Dedifferentiated amniotic fluid mesenchymal stem cell (primary cell): ENCODE results near the gene SPOCK3.
"Not testable (repeated sequence)": the region's sequence is repeated elsewhere in the genome, so short reads cannot be mapped to it uniquely, and the experiment has no call there.

Source experiments
- DNase-seq: peaks from one replicate; pipeline ENCODE4 v3.0.0-alpha.2; 2016; ENCODE audit errors: extremely low spot score

The SPOCK3 gene

DNA sequence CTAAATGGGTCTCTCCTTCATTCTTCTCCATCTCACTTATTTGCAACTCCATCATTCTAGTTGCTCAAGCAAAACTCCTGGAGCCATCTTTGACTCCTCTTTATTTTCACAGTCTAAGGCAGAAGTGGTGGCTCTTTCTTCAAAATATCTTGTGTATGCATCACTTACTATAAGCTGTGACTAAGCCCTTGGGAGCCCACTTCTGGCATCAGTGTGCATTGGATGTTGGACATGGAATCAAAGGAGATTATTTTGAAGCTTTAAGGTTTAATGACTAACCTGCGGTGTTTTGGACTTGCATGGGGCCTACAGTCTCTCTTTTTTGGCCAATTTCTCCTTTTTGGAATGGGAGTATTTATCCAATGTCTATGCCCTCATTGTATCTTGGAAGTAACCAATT, 276.8 kb downstream of the SPOCK3 start:
- DNase-seq, result no peak

GRCh38 chr4:166956484-166956883, 277.8 kb downstream of the SPOCK3 start:
- no peak for DNase-seq

GRCh38 chr4:166941629-166942028, 292.7 kb downstream of the SPOCK3 start:
- peak; percentile 65 for DNase-seq

GRCh38 chr4:166930464-166930863, 303.8 kb downstream of the SPOCK3 start:
- DNase-seq, result no peak

DNA sequence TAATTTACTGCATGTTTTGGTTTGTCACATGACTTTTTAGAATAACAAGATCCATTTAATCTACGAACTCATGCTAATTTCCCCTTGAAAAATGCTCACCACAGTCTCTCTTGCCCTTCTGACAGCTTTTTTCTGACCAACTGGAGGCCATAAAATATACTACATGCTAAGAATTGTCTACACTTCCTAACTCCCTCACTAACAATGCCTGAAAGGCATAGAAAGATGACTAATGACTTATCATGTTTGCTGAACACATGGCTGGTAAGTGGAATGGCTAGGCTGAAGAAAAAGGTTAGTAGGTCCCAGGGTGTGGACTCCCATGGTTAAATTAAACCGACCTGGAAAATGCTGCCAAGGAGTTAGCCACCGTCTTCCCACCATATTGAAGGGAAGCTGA, 309.9 kb downstream of the SPOCK3 start:
- DNase-seq, result no peak

- DNase-seq, result no peak
Measured at GRCh38 chr4:166913926-166914325, 320.4 kb downstream of the SPOCK3 start.

GRCh38 chr4:166903408-166903807, 330.9 kb downstream of the SPOCK3 start:
- DNase-seq, result no peak

GRCh38 chr4:166902941-166903340, 331.4 kb downstream of the SPOCK3 start:
- no peak for DNase-seq

- no peak for DNase-seq
Measured at GRCh38 chr4:166896254-166896653, 338.0 kb downstream of the SPOCK3 start.

- DNase-seq, result no peak
Measured at GRCh38 chr4:166895771-166896170, 338.5 kb downstream of the SPOCK3 start.

DNA sequence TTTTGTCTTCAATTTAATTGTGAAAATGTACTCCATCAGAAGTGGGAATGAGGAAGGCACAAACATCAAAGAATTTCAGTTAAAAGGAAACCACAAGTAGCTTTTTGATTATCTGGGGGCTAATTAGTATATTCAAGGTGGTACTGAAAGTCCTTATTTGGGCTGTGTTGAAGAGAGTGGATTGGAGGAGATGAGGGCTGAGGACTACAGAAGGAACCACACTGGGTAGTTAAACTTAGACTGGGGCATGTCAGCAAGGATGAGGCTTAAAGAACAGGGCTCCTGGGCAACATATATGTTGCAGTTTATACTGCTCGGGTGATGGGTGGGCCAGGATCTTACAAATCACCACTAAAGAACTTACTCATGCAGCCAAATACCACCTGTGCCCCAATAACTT, 346.8 kb downstream of the SPOCK3 start:
- DNase-seq, result no peak

DNA sequence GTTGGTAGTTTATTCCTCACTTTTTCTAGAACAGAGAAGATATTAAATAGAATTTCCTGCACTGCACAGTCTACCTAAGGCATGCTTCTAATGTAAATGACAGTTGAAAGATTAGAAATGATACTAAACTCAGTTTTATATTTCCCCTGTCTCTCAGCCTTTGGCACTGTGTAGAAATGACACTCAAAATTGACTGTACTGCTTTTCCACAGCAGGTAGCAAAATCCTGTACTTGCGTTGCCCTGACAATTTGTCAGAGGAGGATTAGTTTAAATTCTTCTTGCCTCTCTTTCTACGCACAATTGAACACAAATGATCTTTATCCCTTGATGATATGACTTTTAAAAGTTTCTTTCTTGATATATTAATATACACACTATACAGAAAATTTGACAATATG, 347.6 kb downstream of the SPOCK3 start:
- no peak for DNase-seq

DNA sequence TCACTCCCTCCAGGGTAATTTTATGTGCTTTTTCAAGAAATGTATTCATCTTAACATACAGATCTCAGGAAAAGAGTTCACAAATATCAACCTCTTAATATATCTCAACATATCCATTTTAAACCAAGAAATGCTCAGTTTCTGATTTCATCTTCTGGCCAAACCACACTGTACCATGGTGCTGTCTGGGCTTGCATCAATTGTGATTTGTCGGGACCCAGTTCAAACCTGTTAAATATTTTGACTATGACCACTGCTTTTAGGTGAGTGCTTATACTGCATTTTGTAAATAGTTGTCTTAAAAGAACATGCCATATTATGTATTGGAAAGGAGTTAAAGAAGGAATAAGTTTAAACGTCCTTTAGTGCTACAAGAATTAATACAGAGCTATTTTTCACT, 352.1 kb downstream of the SPOCK3 start:
- DNase-seq, result no peak

DNA sequence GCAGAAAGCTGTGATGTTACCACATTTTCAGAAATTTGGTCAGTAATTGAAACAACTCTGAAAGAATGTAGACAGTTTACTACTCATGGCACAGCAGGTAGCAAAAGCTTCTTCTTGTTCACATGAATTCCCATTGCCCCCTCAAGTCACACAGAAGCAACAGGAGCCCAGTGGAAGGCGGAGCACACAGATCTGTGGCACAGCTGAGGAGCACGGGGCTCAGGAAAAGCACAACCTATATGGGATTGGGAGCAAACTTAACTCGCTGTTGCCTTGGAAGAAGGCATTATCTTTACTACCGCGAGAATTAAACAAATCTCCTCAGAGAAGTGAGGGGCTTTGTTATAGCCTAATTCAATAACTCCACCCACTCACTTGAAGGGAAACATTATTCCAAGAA, 358.5 kb downstream of the SPOCK3 start:
- no peak for DNase-seq

- no peak for DNase-seq
Measured at GRCh38 chr4:166862032-166862431, 372.3 kb downstream of the SPOCK3 start.

DNA sequence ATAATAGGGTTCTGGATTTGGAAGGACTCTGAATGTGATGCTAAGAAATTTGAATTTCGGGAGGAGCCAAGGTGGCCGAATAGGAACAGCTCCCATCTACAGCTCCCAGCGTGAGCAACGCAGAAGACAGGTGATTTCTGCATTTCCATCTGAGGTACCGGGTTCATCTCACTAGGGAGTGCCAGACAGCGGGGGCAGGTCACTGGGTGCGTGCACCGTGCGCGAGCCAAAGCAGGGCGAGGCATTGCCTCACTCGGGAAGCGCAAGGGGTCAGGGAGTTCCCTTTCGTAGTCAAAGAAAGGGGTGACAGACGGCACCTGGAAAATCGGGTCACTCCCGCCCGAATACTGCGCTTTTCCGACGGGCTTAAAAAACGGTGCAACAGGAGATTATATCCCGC, 383.9 kb downstream of the SPOCK3 start:
- not testable (repeated sequence) for DNase-seq

DNA sequence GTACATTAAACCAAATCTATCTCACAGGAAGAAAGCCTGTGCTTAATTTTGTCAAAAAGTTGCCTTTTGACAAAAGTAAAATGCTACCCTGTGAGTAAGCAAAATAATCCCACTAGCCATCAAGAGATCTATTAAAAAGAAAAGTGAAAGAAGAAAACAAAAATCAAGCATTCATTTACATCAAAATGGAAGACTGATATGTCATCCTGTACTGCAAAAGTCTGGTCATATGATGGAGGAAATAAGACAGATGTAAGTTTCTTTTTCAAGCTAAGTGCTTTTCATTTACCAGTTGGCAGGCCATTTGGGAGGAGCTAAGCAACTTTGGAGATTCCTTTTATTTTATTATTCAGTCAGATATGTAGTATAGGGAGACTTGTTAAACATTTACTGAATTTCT, 387.4 kb downstream of the SPOCK3 start:
- no peak for DNase-seq

DNA sequence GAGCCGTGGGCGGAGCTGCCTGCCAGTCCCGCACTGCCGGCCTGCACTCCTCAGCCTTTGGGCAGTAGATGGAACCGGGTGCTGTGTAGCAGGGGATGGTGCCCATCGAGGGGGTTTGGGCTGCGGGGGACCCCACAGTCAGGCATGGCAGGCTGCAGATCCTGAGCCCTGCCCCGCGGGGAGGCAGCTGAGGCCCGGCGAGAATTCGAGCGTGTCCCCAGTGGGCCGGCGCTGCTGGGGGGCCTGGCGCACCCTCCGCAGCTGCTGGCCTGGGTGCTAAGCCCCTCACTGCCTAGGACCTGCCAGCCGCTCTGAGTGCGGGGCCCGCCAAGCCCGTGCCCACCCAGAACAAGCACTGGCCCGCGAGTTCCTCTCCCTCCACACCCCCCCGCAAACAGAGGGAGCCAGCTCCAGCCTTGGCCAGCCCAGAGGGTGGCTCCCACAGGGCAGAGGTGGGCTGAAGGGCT, 391.5 kb downstream of the SPOCK3 start:
- no peak for DNase-seq

DNA sequence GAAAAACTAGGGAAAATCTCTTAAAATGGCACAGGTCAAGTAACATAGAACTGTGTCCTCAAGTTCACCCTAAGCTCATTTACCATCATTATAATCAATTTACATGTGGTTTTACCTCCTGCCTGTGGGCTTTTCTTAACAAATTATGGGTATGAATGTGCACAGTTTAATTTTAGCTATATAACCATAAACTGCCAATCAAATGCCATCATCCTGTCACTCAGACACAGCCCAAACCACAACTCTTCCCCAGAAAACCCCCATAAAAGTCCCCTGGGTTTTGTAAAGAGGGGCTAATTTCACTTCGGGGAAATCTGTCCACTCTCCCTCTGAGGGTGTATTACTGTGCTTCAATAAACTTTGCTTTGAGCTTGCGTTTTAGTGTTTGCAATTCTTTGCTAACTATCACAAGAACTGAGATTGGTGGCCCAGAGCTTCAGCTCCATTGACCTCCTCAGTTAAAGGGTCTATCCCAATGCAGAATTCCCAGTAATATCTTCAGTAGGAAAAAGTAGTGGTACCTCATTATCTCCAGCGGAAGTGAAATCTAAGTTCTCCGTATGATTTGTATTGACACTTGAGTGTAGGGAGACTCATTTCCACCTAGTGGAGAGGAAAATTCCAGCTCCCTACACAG, 394.6 kb downstream of the SPOCK3 start:
- no peak for DNase-seq

DNA sequence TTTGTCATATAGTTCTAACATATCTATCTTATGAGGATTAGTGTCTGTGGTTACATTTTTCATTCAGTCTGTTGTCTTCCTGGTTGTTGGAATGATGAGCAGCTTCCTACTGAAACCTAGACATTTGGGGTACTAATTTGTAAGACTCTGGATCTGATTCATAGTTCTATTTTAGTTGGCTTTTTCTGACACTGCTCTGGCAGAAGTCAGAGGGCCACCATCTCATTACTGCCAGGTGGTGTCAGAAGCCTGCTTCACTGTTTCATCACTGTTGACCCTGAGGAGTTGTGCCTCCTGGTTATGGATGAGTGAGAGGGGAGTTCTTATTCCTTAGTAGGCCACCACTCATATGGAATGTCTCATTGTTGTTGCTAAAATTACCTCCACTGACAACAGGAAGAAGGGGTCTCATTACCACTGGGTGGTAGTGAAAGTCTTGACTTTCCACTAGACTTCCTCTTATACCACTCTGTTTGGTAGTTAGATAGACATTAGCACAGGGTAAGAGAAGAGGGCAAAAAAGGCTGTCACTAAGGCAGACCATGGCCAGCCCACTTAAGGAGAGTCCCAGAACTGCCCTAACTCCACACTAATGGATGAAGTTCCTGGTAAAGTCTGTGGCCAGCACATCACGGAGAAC, 395.2 kb downstream of the SPOCK3 start:
- no peak for DNase-seq

GRCh38 chr4:166836865-166837264, 397.4 kb downstream of the SPOCK3 start:
- DNase-seq, result no peak

DNA sequence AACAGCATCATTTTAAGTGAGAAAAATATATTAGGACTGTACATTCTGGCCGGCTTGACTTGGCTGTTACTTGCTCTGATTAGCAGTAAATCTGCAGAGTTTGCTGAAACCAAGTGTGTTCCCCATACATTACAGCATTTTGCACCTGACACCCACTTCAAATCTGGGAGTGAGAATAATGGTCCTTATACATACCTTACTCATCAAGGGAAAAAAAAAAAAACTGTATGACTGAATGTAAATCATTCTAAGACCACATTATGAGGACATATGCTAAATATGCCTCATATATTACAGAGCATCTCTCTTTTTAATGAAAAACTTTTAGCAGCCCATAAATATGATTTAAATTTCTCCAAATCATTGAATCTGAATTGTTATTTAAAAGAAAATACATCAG, 406.7 kb downstream of the SPOCK3 start:
- DNase-seq, result no peak

DNA sequence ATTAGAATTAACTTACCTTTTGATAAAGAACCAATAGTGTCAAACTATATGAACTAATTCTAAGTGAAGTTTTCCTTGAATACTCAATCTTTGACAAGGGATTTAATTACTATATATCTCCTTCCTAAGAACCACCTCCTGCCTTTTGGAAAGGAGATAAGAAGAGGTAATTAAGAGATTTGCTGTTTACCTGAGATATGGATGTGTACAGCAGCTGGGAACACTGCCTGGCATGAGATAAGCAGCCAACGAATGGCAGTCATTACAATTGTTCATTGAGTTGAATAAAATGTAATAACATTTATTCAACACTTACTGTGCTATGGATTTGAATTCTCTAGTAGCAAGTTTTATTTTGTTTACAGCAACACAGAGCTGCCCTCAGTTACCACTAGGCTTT, 407.1 kb downstream of the SPOCK3 start:
- no peak for DNase-seq

DNA sequence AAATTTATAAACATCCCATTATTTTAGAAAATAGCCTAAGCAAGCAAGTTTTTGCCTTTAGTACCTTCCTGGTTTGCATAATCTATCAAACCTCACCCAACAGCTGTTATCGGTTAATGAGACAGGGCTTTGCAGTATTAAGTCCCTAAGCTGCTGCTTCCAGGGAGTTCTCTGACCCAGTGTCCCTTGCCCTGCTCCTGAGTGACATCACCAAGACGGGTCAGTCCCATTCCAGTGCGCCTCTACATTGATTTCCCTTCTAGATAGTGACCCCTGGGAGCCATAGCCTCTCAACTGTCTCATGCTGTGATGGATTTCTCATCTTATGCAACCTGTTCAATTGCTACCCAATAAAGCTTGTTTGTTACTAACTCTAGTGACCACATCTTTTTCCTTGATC, 410.4 kb downstream of the SPOCK3 start:
- no peak for DNase-seq
